Activated CD4-positive, alpha-beta T cell treated with anti-CD3 and anti-CD28 coated beads, Interleukin-2, amount 10 ng/mL, durations not matched to agents 7 days and 5 days (primary cell): Measurements from ENCODE around the gene PSENEN. TPM values are rescaled to one million over a fixed set of nuclear protein-coding genes. Genes with fewer than 3 reads are reported as not detected.

Experiments
- CTCF ChIA-PET: fragments of 350-600 bp; sonication (Branson Sonifier 250); formaldehyde crosslinking; loops from one replicate; lab custom pipeline; 2021; ENCODE audit warnings: antibody characterized with exemption; lab: Charles Lee
- POLR2A ChIA-PET: fragments of 350-600 bp; sonication (Branson Sonifier 250); formaldehyde crosslinking; loops from one replicate; lab custom pipeline; 2021; ENCODE audit warnings: antibody characterized with exemption; lab: Charles Lee
- DNase-seq: peaks from one replicate; pipeline ENCODE4 v3.0.0-alpha.2; 2020
- H3K27ac Mint-ChIP-seq: one replicate; pipeline ENCODE4 v1.8.0; 2021; ENCODE audit warnings: mild to moderate bottlenecking, moderate library complexity, mixed read lengths
- H3K27me3 Mint-ChIP-seq: one replicate; pipeline ENCODE4 v1.8.0; 2021; ENCODE audit warnings: mixed read lengths
- H3K36me3 Mint-ChIP-seq: one replicate; pipeline ENCODE4 v1.8.0; 2021; ENCODE audit warnings: low read depth, mixed read lengths
- H3K4me1 Mint-ChIP-seq: one replicate; pipeline ENCODE4 v1.8.0; 2021; ENCODE audit warnings: mixed read lengths
- H3K4me3 Mint-ChIP-seq: one replicate; pipeline ENCODE4 v1.8.0; 2021; ENCODE audit warnings: mild to moderate bottlenecking, moderate library complexity, mixed read lengths
- H3K9me3 Mint-ChIP-seq: one replicate; pipeline ENCODE4 v1.8.0; 2021; ENCODE audit warnings: mixed read lengths
- total RNA-seq, 2 experiments: library from RNA; stranded (reverse); gene quantifications; one replicate each; pipeline ENCODE4 v1.2.3, GENCODE V29; 2021

PSENEN gene
- total RNA-seq, 2 experiments from 2014 or later, result 41.7 to 46.3 TPM

- ChIA-PET CTCF (no interaction called here), POLR2A (no interaction called here)
- H3K27ac Mint-ChIP-seq, result no peak overlapping the region
- no peaks in the 10 kb centered on the region for H3K9me3 Mint-ChIP-seq
- H3K27me3 Mint-ChIP-seq, result no peaks in the 10 kb centered on the region
- H3K36me3 Mint-ChIP-seq, result peaks cover 8% of the 10 kb centered on the region
- H3K4me1 Mint-ChIP-seq, result no peaks in the 10 kb centered on the region
- DNase-seq, result no peak
- no peak overlapping the region for H3K4me3 Mint-ChIP-seq
These were observed 41.1 kb downstream of the PSENEN start for GRCh38 chr19:35786299-35787160.

GRCh38 chr19:35787227-35787799, 41.9 kb downstream of the PSENEN start:
- H3K36me3 Mint-ChIP-seq, result peaks cover 4% of the 10 kb centered on the region
- no peaks in the 10 kb centered on the region for H3K9me3 Mint-ChIP-seq
- H3K4me1 Mint-ChIP-seq, result no peaks in the 10 kb centered on the region
- ChIA-PET CTCF (no interaction called here), POLR2A (no interaction called here)
- no peak overlapping the region for H3K4me3 Mint-ChIP-seq
- no peak for DNase-seq
- H3K27ac Mint-ChIP-seq, result no peak overlapping the region
- H3K27me3 Mint-ChIP-seq, result no peaks in the 10 kb centered on the region

GRCh38 chr19:35788205-35788960, 42.9 kb downstream of the PSENEN start:
- no peak for DNase-seq
- Mint-ChIP-seq H3K36me3 (no peaks in the 10 kb centered on the region), H3K4me1 (no peaks in the 10 kb centered on the region), H3K27ac (no peak overlapping the region), H3K27me3 (no peaks in the 10 kb centered on the region), H3K9me3 (no peaks in the 10 kb centered on the region), H3K4me3 (no peak overlapping the region)
- ChIA-PET CTCF (interaction anchor here (0.6 kb wide), 1 partner anchor 503 kb away, joined by 3 read pairs; no protein-coding TSS in a partner anchor), POLR2A (no interaction called here)

- Mint-ChIP-seq H3K4me3 (no peak overlapping the region), H3K27ac (no peak overlapping the region), H3K36me3 (no peaks in the 10 kb centered on the region), H3K4me1 (no peaks in the 10 kb centered on the region), H3K27me3 (no peaks in the 10 kb centered on the region), H3K9me3 (no peaks in the 10 kb centered on the region)
- no peak for DNase-seq
- CTCF ChIA-PET, result interaction anchor here (1.2 kb wide), 1 partner anchor 40 kb away, joined by 3 read pairs; no protein-coding TSS in a partner anchor
- POLR2A ChIA-PET, result no interaction called here
These were observed 43.9 kb downstream of the PSENEN start for GRCh38 chr19:35789195-35789977.

- Mint-ChIP-seq H3K9me3 (no peaks in the 10 kb centered on the region), H3K4me1 (no peaks in the 10 kb centered on the region), H3K4me3 (no peak overlapping the region), H3K36me3 (no peaks in the 10 kb centered on the region), H3K27ac (no peak overlapping the region), H3K27me3 (no peaks in the 10 kb centered on the region)
- CTCF ChIA-PET, result interaction anchor here (0.7 to 1.2 kb wide), 3 partner anchors 9 to 41 kb away, joined by 3 to 4 read pairs (median 3); no protein-coding TSS in a partner anchor
- POLR2A ChIA-PET, result no interaction called here
- no peak for DNase-seq
These were observed 44.8 kb downstream of the PSENEN start for GRCh38 chr19:35789978-35790944.

- H3K4me3 Mint-ChIP-seq, result no peak overlapping the region
- peaks cover 5% of the 10 kb centered on the region for H3K27me3 Mint-ChIP-seq
- no peaks in the 10 kb centered on the region for H3K36me3 Mint-ChIP-seq
- H3K27ac Mint-ChIP-seq, result no peak overlapping the region
- POLR2A ChIA-PET, result no interaction called here
- DNase-seq, result peak; percentile 15
- H3K9me3 Mint-ChIP-seq, result no peaks in the 10 kb centered on the region
- CTCF ChIA-PET, result interaction anchor here (1.1 kb wide), 1 partner anchor 29 kb away, joined by 3 read pairs; no protein-coding TSS in a partner anchor
- H3K4me1 Mint-ChIP-seq, result no peaks in the 10 kb centered on the region
These were observed 45.7 kb downstream of the PSENEN start for GRCh38 chr19:35790981-35791813.

- DNase-seq, result no peak
- ChIA-PET POLR2A (no interaction called here), CTCF (no interaction called here)
- H3K27me3 Mint-ChIP-seq, result peaks cover 11% of the 10 kb centered on the region
- H3K4me3 Mint-ChIP-seq, result no peak overlapping the region
- H3K27ac Mint-ChIP-seq, result no peak overlapping the region
- no peaks in the 10 kb centered on the region for H3K36me3 Mint-ChIP-seq
- H3K9me3 Mint-ChIP-seq, result no peaks in the 10 kb centered on the region
- peaks cover 1% of the 10 kb centered on the region for H3K4me1 Mint-ChIP-seq
These were observed 46.4 kb downstream of the PSENEN start for GRCh38 chr19:35791814-35792279.

GRCh38 chr19:35792312-35792711, 46.9 kb downstream of the PSENEN start:
- CTCF ChIA-PET, result no interaction called here
- no peak overlapping the region for H3K4me3 Mint-ChIP-seq
- H3K27me3 Mint-ChIP-seq, result peaks cover 15% of the 10 kb centered on the region
- POLR2A ChIA-PET, result no interaction called here
- no peaks in the 10 kb centered on the region for H3K9me3 Mint-ChIP-seq
- H3K36me3 Mint-ChIP-seq, result no peaks in the 10 kb centered on the region
- H3K27ac Mint-ChIP-seq, result no peak overlapping the region
- H3K4me1 Mint-ChIP-seq, result peaks cover 2% of the 10 kb centered on the region
- no peak for DNase-seq

GRCh38 chr19:35792888-35793287, 47.4 kb downstream of the PSENEN start:
- Mint-ChIP-seq H3K27ac (no peak overlapping the region), H3K4me1 (peaks cover 2% of the 10 kb centered on the region), H3K4me3 (no peak overlapping the region), H3K27me3 (peaks cover 19% of the 10 kb centered on the region), H3K9me3 (no peaks in the 10 kb centered on the region), H3K36me3 (no peaks in the 10 kb centered on the region)
- CTCF ChIA-PET, result no interaction called here
- POLR2A ChIA-PET, result no interaction called here
- no peak for DNase-seq

GRCh38 chr19:35793381-35794165, 48.1 kb downstream of the PSENEN start:
- no peak overlapping the region for H3K4me3 Mint-ChIP-seq
- peaks cover 24% of the 10 kb centered on the region for H3K27me3 Mint-ChIP-seq
- no peak for DNase-seq
- no peaks in the 10 kb centered on the region for H3K9me3 Mint-ChIP-seq
- H3K36me3 Mint-ChIP-seq, result no peaks in the 10 kb centered on the region
- H3K27ac Mint-ChIP-seq, result no peak overlapping the region
- peaks cover 2% of the 10 kb centered on the region for H3K4me1 Mint-ChIP-seq
- ChIA-PET CTCF (no interaction called here), POLR2A (no interaction called here)
